Measurements from ENCODE around the gene NPL.

DNA sequence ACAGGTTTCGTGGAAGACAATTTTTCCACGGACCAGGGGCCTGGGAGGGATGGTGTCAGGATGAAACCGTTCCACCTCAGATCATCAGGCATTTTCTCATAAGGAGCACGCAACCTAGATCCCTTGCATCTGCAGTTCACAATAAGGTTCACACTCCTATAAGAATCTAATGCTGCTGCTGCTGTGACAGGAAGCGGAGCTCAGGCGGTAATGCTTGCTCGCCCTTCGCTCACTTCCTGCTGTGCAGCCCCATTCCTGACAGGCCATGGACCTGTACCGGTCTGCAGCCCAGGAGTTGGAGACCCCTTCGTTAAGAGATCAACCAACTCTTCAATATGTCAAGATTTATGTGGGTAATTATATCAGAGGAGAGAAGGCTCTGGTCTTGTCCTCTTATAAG lies 46.2 kb downstream of the NPL start:
- TF ChIP-seq POLR2AphosphoS5 (IDR thresholded peaks at IDR 0.05) (peak in 1 of 3 donors; percentile 25), POLR2A (IDR thresholded peaks at IDR 0.05) (no peak)
- TF ChIP-seq, protein P1, sequence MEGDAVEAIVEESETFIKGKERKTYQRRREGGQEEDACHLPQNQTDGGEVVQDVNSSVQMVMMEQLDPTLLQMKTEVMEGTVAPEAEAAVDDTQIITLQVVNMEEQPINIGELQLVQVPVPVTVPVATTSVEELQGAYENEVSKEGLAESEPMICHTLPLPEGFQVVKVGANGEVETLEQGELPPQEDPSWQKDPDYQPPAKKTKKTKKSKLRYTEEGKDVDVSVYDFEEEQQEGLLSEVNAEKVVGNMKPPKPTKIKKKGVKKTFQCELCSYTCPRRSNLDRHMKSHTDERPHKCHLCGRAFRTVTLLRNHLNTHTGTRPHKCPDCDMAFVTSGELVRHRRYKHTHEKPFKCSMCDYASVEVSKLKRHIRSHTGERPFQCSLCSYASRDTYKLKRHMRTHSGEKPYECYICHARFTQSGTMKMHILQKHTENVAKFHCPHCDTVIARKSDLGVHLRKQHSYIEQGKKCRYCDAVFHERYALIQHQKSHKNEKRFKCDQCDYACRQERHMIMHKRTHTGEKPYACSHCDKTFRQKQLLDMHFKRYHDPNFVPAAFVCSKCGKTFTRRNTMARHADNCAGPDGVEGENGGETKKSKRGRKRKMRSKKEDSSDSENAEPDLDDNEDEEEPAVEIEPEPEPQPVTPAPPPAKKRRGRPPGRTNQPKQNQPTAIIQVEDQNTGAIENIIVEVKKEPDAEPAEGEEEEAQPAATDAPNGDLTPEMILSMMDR (IDR thresholded peaks at IDR 0.05 in 8 of 11, conservative IDR thresholded peaks at IDR 0.05 in 3 of 11): no peak

Measured in spleen (tissue), 7 donors.